ENCODE results near the gene RGL3.

The RGL3 gene

DNA sequence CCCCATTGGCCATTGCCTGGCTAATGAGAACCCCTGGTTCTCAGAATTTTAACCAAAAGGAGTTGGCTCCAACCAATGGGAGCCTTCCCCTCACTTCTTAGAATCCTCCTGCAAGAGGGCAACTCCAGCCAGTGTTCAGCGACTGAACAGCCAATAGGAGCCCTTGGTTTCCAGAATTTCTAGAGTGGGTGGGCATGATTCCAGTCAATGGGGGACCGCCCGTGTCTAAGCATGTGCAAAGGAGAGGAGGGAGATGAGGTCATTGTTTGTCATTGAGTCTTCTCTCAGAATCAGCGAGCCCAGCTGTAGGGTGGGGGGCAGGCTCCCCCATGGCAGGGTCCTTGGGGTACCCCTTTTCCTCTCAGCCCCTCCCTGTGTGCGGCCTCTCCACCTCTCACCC is 54.2 kb downstream of the RGL3 start:
- Histone ChIP-seq H3K27me3 (no peaks in the 10 kb centered on the region), H3K9ac (no peak overlapping the region), H3K36me3 (peaks cover 16% of the 10 kb centered on the region; the same call in 1 of the 2 replicates), H4K20me1 (0 out of 2 replicates have a peak, but pooled peaks cover 6% of the 10 kb centered on the region), H3K4me2 (no peak overlapping the region), H3K27ac (no peak overlapping the region), H3K9me3 (no peaks in the 10 kb centered on the region), H3K4me3 (no peak overlapping the region), H3K4me1 (no peaks in the 10 kb centered on the region)
- no peak for TF ChIP-seq Cebpa-rat (IDR thresholded peaks at IDR 0.05)

DNA sequence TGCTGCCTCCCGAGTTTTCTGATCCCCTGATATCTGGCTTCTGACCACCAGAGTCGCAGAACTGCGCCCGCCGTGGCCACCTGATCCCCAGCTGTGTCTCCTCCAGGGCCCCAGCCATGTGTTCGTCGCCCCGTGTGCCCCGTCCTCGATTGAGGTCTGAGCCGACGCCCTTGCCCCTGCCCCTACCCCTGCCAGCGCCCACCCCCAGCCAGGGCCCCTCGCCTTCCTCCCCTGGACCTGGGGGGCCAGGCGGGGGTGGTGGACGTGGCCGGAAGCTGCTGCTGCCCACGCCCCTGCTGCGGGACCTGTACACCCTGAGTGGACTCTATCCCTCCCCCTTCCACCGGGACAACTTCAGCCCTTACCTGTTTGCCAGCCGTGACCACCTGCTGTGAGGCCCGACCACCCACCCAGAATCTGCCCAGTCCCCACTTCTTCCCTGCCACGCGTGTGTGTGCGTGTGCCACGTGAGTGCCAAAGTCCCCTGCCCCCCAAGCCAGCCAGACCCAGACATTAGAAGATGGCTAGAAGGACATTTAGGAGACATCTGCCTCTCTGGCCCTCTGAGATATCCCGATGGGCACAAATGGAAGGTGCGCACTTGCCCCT is 54.7 kb downstream of the RGL3 start:
- TF ChIP-seq Cebpa-rat (IDR thresholded peaks at IDR 0.05), result no peak
- peaks cover 16% of the 10 kb centered on the region; the same call in 1 of the 2 replicates for H3K36me3 ChIP-seq
- H3K27me3 ChIP-seq, result no peaks in the 10 kb centered on the region
- no peaks in the 10 kb centered on the region for H3K9me3 ChIP-seq
- H4K20me1 ChIP-seq, result 0 out of 2 replicates have a peak, but pooled peaks cover 1% of the 10 kb centered on the region
- no peak overlapping the region for H3K4me3 ChIP-seq
- no peak overlapping the region for H3K4me2 ChIP-seq
- no peak overlapping the region for H3K27ac ChIP-seq
- H3K4me1 ChIP-seq, result no peaks in the 10 kb centered on the region
- H3K9ac ChIP-seq, result no peak overlapping the region

DNA sequence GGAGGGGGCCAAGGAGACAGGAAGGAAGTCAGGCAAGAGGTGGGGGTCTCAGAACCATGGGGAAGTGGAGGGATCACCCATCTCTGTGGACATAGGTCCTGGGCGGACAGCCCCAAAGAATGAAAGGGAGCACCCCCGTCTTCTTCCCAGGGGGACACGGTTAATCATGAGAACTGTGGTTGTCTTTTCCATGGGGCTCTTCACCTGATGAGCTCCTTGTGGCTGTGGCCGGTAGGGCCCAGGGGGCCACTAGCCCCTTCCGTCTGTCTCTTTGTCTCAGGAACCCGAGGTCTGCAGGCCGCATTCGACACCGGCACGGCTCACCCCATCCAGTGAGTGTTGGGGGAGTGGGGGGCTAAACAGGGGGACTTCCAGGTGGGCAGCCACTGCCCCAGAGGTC is 55.2 kb downstream of the RGL3 start:
- no peaks in the 10 kb centered on the region for H4K20me1 ChIP-seq
- H3K4me2 ChIP-seq, result no peak overlapping the region
- H3K4me3 ChIP-seq, result no peak overlapping the region
- peaks cover 16% of the 10 kb centered on the region; the same call in 1 of the 2 replicates for H3K36me3 ChIP-seq
- H3K9me3 ChIP-seq, result no peaks in the 10 kb centered on the region
- H3K9ac ChIP-seq, result no peak overlapping the region
- no peaks in the 10 kb centered on the region for H3K4me1 ChIP-seq
- no peak overlapping the region for H3K27ac ChIP-seq
- H3K27me3 ChIP-seq, result no peaks in the 10 kb centered on the region
- no peak for TF ChIP-seq Cebpa-rat (IDR thresholded peaks at IDR 0.05)

DNA sequence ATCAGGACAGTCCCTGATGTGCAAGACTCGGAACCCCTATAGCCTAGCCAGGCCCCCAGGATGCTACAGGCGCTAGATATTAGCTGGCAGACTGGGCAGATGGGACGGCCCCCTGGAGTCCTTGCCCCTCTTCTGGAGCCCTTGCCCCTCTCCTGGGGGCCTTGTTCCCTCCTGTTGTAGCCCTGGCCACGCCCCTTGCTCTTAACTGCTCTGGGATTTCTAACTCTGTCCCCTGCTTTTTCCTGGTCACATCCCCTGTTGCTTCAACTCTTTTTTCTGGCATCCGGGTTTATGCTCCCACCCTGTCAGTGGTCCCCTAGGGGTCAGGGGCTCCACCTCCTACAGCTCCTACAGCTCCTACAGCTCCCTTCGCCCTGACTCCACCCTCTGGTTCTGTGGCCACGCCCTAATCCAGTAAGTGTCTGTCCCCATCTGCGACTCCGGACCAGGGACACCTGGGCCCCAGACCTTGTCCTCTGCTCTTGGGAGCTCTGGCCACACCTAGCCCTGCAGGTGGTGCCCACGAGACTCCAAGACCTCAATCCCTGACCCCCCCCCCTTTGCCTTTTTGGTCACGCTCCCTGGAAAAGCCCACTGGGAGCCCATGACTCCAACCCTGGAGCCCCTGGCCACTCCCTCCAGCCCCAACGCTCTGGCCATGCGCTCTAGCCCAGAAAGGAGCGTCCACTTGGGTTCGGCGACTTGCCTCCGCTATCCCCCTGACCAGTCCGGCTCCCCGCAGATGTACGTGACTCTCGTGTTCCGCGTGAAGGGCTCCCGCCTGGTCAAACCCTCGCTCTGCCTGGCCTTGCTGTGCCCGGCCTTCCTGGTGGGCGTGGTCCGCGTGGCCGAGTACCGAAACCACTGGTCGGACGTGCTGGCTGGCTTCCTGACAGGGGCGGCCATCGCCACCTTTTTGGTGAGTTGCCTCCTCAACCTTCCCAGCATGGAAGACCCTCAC is 57.1 kb downstream of the RGL3 start:
- H3K27me3 ChIP-seq, result no peaks in the 10 kb centered on the region
- H3K27ac ChIP-seq, result no peak overlapping the region
- H3K4me3 ChIP-seq, result no peak overlapping the region
- no peak for TF ChIP-seq Cebpa-rat (IDR thresholded peaks at IDR 0.05)
- no peaks in the 10 kb centered on the region for H3K9me3 ChIP-seq
- H3K4me2 ChIP-seq, result no peak overlapping the region
- no peaks in the 10 kb centered on the region for H3K4me1 ChIP-seq
- H3K9ac ChIP-seq, result no peak overlapping the region
- no peaks in the 10 kb centered on the region for H4K20me1 ChIP-seq
- peaks cover 10% of the 10 kb centered on the region; the same call in 1 of the 2 replicates for H3K36me3 ChIP-seq

DNA sequence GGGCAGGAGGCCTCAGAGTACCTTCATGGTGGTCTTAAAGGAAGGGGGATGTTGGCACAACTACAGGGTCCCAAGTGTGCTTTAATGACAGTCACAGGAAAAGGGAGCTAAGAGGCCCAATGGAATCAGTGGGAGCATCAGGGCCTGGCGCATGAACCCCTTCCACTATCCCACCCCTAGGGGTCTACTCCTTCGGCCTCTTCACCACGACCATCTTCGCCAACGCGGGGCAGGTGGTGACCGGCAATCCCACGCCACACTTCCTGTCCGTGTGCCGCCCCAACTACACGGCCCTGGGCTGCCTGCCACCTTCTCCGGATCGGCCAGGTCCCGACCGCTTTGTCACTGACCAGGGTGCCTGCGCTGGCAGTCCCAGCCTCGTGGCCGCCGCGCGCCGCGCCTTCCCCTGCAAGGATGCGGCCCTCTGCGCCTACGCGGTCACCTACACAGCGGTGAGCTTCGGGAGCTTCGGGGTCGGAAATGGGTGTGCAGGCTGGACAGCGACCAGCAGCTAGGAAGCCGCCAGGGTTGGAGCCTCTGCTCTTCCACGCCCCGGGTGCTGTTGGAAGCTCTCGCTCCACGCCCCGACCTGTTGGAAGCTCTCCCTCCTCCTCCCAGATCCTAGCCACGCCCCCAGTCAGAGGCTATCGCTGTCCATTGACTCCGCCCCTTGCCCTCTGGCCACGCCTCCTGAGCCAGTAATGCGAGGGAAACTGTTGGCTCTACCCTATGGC is 57.9 kb downstream of the RGL3 start:
- H3K4me3 ChIP-seq, result no peak overlapping the region

DNA sequence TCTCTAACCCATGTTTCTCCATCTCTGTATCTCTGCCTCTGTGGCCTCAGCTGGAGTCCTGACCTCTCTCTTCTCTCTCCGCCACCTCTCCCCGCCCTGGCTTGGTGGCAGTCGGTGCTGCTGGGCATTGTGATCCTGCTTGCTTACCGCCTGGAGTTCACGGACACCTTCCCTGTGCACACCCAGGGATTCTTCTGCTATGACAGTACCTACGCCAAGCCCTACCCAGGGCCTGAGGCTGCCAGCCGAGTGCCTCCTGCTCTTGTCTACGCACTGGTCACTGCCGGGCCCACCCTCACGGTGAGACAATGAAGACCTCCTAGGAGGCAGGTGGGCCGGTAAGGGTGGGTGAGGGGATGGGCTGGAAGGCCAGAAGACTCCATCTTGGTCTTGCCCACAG is 59.7 kb downstream of the RGL3 start:
- Histone ChIP-seq H3K4me2 (no peak overlapping the region), H3K27ac (no peak overlapping the region), H3K36me3 (peaks cover 5% of the 10 kb centered on the region; the same call in 1 of the 2 replicates), H4K20me1 (no peaks in the 10 kb centered on the region), H3K4me3 (no peak overlapping the region), H3K27me3 (no peaks in the 10 kb centered on the region), H3K9me3 (no peaks in the 10 kb centered on the region), H3K4me1 (peaks cover 15% of the 10 kb centered on the region), H3K9ac (no peak overlapping the region)
- no peak for TF ChIP-seq Cebpa-rat (IDR thresholded peaks at IDR 0.05)

More for the DNA sequence above, 57.9 kb downstream of the RGL3 start:
- Histone ChIP-seq H3K9me3 (no peaks in the 10 kb centered on the region), H3K36me3 (peaks cover 10% of the 10 kb centered on the region; the same call in 1 of the 2 replicates), H3K4me2 (no peak overlapping the region), H3K4me1 (peaks cover 4% of the 10 kb centered on the region), H3K27ac (no peak overlapping the region), H4K20me1 (no peaks in the 10 kb centered on the region), H3K9ac (no peak overlapping the region), H3K27me3 (no peaks in the 10 kb centered on the region)
- TF ChIP-seq Cebpa-rat (IDR thresholded peaks at IDR 0.05), result no peak

DNA sequence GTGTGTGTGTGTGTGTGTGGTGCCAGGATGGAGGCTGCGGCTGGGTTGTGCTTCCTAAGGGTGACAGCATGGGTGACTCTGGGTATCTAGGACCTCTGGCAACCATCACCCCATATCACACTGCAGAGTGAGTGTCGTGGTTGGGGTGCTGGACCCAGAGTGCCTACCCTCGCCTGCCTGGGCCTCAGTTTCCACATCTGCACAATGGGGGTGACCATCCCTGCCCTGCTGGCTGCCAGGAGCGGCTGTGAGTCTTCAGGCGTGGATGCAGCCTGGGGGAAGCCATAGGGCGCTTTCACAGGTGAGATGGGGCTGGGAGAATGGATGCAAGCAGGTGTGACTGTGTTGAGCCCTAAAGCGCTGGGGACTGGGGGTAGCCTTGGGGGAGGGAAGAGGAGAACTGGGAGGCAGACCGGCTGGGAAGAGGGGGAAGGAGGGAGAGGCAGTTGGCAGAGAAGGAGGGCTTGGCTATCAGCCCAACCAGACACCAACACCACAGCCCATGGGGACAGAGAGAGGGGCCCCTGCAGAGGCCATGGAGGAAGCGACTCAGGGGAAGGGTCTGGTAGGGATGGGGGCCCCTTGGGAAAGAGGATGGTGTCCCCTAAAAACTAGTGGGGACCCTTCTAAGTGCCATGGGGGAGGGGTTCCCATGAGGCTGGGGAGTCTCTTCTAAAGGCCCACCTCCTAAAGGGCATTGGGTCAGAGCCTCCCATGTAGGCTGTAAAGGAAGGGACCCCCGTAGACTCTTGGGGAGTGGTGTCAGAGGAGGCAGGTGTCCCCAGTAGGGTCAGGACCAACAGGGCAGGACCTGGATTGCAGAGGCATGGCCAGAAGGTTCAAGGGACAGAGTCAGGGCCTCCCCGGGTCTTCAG is 62.2 kb downstream of the RGL3 start:
- no peaks in the 10 kb centered on the region for H3K36me3 ChIP-seq
- H3K9me3 ChIP-seq, result no peaks in the 10 kb centered on the region
- no peaks in the 10 kb centered on the region for H4K20me1 ChIP-seq
- H3K4me1 ChIP-seq, result peaks cover 15% of the 10 kb centered on the region
- no peaks in the 10 kb centered on the region for H3K27me3 ChIP-seq
- no peak overlapping the region for H3K4me3 ChIP-seq
- no peak overlapping the region for H3K9ac ChIP-seq
- no peak overlapping the region for H3K27ac ChIP-seq
- H3K4me2 ChIP-seq, result no peak overlapping the region; the same call in 1 of the 2 replicates
- no peak for TF ChIP-seq Cebpa-rat (IDR thresholded peaks at IDR 0.05)

DNA sequence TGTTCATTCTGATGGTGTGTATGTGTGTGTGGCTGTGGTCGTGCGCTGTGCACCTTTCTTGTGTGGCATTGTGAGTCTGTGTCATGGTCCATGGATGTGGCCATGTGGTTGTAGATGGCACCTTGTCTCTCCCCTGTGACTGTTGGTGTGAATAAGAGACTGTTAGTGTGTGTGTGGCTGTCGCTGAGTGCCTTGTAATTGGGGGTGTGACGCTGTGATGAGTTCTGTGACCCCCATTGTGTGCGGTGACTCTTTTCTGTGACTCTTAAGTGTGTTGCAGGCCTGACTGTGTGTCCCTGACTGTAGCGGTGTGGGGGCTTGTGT is 63.1 kb downstream of the RGL3 start:
- Histone ChIP-seq H3K36me3 (no peaks in the 10 kb centered on the region), H3K27ac (no peak overlapping the region), H3K9ac (no peak overlapping the region), H3K4me3 (0 out of 2 replicates have a peak overlapping the region, but pooled peaks have one; percentile 64), H4K20me1 (no peaks in the 10 kb centered on the region), H3K9me3 (no peaks in the 10 kb centered on the region), H3K27me3 (no peaks in the 10 kb centered on the region), H3K4me1 (peaks cover 18% of the 10 kb centered on the region), H3K4me2 (peak overlapping the region; percentile 82)
- TF ChIP-seq Cebpa-rat (IDR thresholded peaks at IDR 0.05), result no peak
